Frontal cortex (tissue), 4 donors: ENCODE data around the gene PEX16. TPM values are rescaled to one million over a fixed set of nuclear protein-coding genes. Genes with fewer than 3 reads are reported as not detected.

ENCODE experiments used
- DNase-seq, 2 donors: peaks; one replicate each; pipeline ENCODE4 v3.0.0; 2012; ENCODE audit warnings: low spot score in 2 of 2
- FAIRE-seq: peaks from 2 replicates; lab custom pipeline; 2012; peaks lifted over from hg19 to GRCh38; lab: Jason Lieb, UNC
- total RNA-seq: library from RNA; depleted of rRNA; stranded (reverse); fragments of >200 nt; gene quantifications from one replicate; pipeline ENCODE4 v1.2.3, GENCODE V29; 2014
- donor health status: control.
- donor health status: control.
- donor health status: control.

The PEX16 gene
- 25.3 TPM for total RNA-seq

DNA sequence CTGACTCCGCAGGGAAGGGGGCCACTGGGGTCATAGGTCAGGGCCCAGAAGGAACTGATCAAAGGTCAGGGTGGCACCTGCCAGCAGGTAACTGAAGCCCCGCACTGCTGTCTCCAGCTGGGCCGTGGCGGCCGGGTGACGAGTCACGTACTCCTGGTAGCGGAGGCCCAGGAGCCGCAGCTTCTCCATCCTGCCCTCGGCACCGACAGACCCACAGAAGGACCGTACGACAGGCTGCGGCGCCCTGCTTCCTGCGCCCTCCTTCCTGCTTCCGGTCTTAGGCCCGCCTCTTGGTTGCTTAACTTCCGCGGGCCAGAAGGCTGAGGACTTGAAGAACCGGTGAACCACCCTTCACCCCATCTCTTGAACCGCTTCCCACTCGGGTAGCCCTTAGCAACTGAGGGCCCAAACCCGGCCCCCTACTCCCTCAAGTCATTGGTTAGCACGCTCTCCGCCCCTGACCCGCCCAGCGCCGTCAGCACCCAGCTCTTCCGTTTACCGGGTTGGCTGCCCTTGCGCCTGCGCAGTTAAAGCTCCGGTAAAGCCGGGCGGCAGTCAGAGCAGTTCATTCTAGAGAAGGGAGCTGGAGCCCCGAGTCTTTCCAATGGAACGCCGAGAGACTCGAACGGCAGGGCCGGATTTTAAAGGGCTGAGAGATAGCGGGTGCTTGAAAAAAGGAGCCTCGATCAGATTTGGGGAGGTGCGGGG lies at the start of gene PEX16:
Gene PEX16 (minus strand): TSS at position 255 of the 708 bp plus-strand sequence. CDS start 66 bp downstream, at position 189.
- peak; percentile 92 to 96 for DNase-seq
- FAIRE-seq, result no peak

- FAIRE-seq, result peak; percentile 49
- peak; percentile 14 to 57 for DNase-seq
Measured at GRCh38 chr11:45964911-45965389, 47.3 kb upstream of the PEX16 start.

DNA sequence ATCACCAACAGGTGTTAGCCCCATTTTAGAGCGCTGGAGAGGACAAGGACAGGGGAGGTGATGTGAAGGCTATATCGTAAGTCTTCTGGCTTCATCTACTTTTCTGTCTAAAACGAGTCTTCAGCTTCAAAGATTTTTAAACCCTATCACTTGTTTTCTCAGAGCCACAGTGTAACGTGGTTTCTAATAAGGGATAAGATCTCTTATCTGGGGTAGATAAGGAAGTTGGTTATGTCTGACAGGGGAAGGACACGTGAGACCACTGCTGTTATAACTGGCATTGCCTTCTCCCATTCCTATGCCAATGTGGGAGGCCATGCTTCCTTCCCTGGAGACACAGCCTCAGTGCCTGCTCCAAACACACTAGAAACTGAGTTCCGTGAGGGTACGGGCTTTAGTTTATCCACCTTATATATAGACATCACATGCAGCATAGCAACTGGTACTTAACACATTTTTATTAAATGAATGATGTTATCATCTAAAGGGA lies 44.1 kb upstream of the PEX16 start:
- DNase-seq (no peak), FAIRE-seq (no peak)

DNA sequence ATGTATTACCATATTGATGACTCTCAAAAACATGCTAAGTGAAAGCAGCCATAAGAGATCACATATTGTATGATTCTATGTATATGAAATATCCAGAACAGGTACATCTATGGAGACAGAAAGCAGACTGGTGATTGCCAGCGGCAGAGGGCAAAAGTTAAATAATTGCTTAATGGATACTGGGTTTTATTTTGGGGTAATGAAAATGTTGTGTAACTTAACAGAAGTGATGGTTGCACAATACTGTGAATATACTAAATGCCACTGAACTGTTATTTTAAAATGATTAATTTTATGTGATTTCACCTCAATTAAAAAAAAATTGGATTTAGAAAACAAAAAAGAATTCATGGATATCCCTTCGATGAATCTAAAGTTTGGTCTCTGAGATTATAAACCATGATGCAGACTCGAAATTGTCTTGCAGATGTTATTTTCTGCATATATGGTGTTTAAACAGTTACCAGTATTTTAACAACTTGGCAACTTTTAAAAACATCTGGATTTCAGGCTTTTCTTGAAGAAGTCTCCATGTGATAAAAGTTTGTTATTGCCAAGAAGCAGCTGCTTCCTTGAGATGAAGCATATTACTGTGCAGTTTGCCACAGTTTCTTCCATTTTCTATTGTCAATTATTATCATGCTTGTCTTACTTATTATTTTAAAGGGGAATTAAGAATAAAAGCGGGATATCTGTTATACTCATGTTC lies 42.9 kb upstream of the PEX16 start:
- no peak for FAIRE-seq

DNA sequence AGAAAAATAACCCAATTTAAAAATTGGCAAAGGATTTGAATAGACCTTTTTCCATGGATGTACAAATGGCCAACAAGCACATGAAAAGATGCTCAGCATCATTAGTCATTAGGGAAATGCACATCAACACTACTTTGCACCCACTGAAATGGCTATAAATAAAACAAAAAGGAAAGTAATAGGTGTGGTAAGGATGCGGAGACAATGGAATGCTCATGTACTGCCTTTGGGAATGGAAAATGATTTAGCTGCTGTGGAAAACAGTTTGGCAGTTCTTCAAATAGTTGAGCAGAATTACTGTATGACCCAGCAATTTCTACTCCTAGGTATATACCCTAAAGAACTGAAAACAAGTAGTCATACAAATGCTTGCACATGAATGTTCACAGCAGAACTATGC lies 42.2 kb upstream of the PEX16 start:
- DNase-seq (no peak), FAIRE-seq (no peak)

More for the DNA sequence above, 42.9 kb upstream of the PEX16 start:
- DNase-seq, result no peak

DNA sequence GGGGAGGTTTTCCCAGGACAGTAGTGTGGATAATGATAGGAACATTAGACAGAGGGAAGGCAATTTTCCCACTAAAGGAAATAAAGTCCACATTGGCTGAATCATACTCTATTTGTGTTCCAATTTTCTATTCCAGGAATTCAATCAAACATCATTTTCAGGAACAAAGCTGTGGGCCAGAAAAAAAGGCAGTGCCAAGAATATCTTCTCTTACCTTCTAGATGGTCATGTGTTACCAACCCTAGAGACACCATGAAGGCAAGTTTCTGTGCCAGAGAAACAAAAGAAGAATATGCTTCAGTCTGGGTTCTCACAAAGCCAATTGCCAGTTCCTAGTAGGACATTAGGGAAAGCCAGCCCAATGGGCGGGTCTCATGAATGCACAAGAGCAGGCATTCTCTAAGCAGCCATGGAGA lies 32.3 kb upstream of the PEX16 start:
- peak in 1 of 2 donors; percentile 8 for DNase-seq
- FAIRE-seq, result no peak

- DNase-seq (peak in 1 of 2 donors; percentile 9), FAIRE-seq (no peak)
Measured at GRCh38 chr11:45948356-45948755, 30.7 kb upstream of the PEX16 start.

DNA sequence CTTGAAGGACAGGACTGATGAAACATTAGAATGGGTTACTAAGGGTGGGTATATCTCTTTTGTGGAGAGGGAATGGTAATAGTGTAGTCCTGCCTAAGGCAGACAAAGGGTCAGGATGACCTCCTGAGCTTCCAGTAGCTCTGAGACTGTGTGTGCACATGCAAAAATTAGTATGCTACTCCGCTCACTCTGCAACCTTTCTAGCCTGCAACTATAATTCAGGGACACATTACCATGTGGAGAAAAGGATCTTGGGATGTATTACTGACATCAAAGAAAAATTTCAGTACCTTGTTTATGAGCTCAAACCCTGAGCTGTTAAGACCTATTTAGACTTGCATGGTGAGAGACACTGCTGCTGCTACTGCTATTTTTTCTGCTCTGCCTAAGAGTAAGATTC lies 30.2 kb upstream of the PEX16 start:
- DNase-seq (no peak), FAIRE-seq (no peak)

GRCh38 chr11:45945397-45945999 lies 27.8 kb upstream of the PEX16 start:
- FAIRE-seq (no peak), DNase-seq (no peak)

DNA sequence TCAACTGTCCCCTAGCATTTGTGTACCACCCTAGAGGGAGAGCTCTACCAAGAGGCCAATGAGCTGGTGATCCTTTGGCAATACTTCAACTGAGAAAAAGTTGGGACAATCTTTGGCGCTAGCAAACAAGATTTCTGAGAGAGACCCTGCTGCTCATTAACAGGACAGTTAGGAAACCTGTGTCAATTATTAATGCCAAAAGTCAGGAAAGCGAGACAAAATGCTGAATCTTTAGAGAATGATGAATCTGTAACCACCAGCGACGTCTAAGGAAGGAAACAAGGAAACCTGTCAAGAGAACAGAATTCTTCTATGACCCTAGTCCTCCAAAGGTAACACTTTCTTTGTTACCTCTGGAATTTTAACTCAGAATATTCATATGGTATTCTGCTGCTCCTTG lies 24.7 kb upstream of the PEX16 start:
- DNase-seq (no peak), FAIRE-seq (no peak)

GRCh38 chr11:45941285-45941684 lies 23.6 kb upstream of the PEX16 start:
- no peak for FAIRE-seq
- no peak for DNase-seq

GRCh38 chr11:45939836-45940235 lies 22.2 kb upstream of the PEX16 start:
- FAIRE-seq (no peak), DNase-seq (no peak)

DNA sequence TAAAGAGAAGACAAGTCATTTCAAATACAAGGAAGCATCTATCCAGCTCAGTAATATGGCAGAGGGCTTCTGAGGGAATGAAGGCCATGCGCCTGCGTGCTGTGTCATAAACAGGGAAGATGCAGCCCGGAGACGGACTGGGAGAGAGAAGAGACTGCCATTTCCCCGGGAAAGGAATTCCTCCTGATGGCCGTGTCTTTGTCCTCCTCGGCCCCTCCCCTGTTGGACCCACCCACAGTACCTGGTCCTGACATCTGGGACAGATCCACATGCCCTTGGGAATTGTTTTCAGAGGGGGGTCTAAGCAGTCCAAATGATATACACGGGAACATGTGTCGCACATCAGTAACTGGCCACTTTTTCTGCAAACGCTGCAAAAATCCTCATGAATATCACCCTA lies 20.2 kb upstream of the PEX16 start:
- FAIRE-seq (no peak), DNase-seq (no peak)

DNA sequence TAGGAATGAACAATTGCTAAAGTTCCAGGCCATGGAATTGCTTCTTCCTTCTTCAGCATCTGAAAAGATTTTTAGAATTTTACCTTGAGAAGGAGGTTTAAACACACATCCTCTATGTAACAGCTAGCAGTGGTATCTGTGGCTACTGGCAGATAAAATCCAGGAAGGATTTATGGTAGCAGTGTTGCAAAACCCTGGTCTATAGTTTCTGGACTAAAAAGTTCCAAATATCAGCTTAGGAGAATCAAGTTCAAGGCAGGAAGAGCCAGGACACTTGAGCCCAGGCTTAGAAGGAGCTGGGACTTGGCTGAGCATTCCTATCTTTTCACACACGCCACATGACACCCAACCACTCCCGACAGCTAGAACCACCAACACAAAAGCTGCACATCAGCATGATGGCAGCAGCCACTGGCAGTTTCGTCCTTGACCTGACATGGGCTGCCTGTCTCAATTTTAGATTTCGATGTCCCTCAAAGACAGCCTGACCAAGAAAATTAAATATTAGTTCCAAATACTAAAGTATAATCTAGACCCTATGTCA lies 18.9 kb upstream of the PEX16 start:
- FAIRE-seq, result no peak
- DNase-seq, result no peak

- DNase-seq, result no peak
- FAIRE-seq, result no peak
Measured at GRCh38 chr11:45935349-45936064, 17.8 kb upstream of the PEX16 start.

DNA sequence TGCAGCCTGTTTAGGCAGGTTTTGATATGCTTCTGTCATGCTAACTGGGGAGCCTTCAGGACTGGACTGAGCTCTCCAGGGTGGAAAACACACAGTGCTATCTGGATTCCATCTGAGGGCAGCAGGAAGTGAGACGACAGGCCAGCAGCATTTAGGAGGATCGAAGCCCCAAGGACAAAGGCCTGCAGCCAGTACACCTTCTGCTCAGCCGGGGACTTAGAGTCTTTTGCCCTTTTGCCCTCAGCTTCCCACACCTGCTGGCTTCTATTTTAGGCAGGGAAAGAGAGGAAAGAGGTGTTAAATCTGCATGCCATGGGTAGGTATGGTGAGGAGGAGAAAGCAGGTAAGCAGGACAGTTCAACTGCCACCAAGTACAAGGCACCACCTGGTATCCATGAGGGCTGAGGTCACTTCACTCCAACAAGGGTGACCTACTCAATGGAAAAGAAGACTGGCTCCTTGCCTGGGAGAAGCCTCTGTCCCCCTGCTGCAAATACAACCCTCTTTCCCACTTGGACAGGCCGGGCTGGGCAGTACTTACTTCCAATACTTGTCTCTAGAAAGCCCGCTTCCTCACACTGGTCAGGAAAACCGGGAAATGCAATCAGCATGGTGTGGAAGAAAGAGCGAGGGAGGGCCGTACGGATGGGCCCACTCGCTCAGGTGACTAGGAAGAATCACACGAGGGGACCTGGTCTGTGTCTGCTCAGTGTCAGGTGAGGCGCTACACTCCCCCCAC lies 17.1 kb upstream of the PEX16 start:
- FAIRE-seq (no peak), DNase-seq (no peak)

- no peak for DNase-seq
- no peak for FAIRE-seq
Measured at GRCh38 chr11:45933846-45934579, 16.3 kb upstream of the PEX16 start.

DNA sequence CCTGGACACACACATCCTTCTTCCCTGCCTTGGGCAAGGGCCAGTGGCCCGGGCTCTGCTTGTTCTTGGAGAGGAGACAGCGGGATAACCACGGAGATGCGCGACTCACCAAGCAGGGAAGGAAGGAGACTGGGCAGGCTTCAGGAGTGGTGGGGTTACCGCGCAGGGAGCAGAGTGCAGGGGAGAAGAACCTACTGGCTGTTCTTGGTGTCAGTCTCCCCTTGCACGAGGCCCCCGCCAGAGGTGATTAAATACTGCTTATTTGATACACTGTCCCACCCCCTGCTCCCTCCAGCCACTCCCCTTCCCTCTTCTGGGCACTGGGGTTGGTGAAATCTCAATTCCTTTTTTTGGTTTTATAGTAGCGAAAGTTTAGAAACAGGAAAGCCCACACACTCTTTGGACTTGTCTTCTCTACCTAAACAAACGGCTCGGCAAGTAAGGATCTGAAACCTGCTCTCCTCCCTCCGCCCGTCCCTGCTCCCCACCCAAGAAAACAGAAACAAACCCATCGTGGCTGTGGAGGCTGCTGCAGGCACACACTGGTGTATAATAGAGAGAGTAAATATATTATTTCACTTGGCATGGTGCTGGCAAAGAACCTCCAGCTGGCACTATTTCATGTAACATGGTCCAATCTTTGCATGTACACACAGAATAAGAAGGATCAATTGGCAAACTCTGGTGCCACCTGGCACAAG lies 15.6 kb upstream of the PEX16 start:
- FAIRE-seq (no peak), DNase-seq (no peak)
